ENCODE measurements around the gene ADCY1.

The ADCY1 gene

DNA sequence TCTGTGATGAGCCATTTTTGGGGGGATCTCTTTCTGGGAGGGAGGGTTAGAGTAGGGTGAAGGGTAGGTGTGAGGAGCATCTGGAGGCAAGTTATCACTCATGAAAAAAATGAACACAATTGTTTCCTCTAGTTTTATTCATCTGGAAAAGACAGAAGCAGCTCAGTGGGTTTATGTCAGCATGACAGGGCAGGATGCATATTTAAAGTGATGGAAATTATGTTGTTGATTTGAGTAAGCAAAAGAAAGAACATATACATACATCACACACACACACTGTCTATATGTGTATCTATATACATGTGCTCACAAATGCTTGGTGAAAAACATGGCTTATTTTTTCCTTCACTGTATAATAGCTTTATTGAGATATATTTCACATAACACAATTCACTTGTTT, 114.2 kb downstream of the ADCY1 start:
- in situ Hi-C loops (cut with MboI; ENCODE audit: low sequenced_read_pairs) = no loop called here

DNA sequence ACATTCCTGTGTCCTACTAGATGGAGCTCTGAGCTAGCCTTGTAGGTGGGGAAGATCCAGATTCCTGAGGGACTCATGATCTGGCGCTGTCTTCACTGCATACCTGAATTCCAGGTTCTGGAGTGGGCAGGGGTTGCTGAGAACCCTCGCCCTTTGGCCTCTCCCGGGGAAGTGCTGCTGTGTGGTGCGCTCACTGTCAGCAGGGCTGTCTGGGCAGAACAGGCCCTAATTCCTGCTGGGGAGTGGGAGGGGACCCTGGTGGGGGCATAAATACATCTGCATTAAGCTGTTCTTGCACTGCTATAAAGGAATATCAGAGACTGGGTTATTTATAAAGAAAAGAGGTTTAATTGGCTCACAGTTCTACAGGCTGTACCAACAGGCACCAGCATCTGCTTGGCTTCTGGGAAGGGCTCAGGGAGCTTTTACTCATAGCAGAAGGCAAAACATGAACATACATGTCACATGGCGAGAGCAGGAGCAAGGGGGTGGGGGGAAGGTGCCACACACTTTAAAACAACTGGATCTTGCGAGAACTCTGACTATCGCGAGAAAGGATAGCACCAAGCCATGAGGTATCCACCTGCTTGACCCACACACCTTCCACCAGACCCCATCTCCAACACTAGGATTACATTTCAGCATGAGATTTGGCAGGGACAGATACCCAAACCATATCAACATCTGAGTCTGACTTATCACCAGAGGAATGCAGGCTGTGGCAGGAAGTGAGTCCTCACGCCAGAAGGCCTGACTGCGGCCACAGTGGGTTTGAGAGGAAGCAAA, 115.0 kb downstream of the ADCY1 start:
- in situ Hi-C loops (cut with MboI; ENCODE audit: low sequenced_read_pairs) = no loop called here

- in situ Hi-C loops (cut with MboI; ENCODE audit: low sequenced_read_pairs) = no loop called here
These were observed 115.9 kb downstream of the ADCY1 start for GRCh38 chr7:45689797-45690761.

GRCh38 chr7:45690762-45691150, 116.6 kb downstream of the ADCY1 start:
- in situ Hi-C loops (cut with MboI; ENCODE audit: low sequenced_read_pairs) = no loop called here

- in situ Hi-C loops (cut with MboI; ENCODE audit: low sequenced_read_pairs) = no loop called here
These were observed 117.0 kb downstream of the ADCY1 start for GRCh38 chr7:45691155-45691656.

DNA sequence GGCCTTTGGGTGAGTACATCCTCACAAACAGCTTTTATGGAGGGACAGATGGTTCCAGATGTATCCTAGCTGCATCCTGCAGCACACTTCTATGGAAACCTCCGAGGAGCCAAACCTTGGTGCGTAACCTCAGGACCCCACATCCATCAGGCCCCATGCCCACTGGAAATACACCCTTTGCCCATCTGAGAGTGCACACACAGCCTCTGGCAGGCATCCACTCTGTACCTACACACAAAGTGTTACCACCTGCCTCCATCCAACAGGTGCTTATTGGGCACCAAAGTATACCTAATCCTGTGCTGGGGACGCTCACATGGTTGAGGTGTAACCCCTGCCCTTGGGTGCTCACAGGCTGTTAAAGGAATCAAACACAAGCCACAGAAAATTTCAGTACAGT, 117.9 kb downstream of the ADCY1 start:
- in situ Hi-C loops (cut with MboI; ENCODE audit: low sequenced_read_pairs) = no loop called here

DNA sequence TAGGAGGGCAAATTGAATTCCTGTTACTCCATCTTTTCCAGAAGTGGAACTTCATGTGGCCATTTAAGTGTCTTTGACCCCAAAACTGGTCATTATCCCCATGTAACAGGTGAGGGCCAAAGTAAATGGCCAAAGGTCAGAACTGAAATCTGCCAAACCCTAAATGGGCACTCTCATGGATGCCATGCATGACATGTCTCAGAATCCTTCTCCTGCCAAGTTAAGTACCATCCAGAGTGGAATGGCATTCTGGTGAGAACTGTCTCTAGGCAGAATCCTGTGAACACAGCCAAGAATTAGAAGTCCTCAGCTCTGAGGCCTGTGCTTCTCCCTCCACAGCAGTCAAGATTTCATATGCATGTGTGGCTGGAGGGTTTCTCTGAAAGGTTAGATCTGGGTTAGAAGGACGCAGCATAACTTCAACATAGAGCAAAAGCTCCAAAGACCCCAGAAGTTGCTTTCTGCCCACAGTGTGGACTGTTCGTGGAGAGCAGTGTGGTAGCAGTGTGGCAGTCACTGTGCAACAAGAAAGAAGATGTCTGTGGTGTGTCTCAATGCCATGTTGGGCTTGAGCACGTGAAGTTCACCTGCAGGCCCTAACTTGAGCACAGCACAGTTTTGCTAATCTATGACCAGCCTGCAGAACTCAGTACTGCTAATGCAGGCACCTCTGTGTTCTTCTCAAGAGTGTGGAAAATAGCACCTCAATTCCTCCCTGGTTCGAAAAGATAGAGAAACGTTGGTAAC, 121.3 kb downstream of the ADCY1 start:
- in situ Hi-C loops (cut with MboI; ENCODE audit: low sequenced_read_pairs) = no loop called here

GRCh38 chr7:45696476-45696875, 122.3 kb downstream of the ADCY1 start:
- in situ Hi-C loops (cut with MboI; ENCODE audit: low sequenced_read_pairs) = no loop called here

DNA sequence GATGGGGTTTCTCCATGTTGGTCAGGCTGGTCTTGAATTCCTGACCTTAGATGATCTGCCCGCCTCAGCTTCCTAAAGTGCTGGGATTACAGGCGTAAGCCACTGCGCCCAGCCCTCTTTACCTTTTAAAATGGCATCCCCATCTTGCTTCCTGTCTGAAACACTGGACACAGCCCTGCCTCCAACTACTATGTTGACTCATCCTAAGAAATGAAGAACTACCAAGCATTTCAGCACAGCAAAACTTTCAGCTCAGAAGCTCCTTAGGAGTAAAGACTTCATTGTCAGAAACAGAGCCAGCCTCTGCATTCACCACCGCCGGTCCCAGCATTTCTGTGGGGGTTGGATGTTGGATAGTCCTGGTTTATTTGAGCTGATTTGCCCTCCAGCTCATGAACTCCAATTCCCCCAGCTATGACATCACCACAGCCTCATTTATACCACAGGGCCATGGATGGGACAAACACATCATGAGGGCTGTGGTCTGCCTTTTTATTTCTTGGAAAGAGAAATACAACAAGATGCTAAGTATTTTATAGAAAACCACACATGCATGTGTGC, 123.5 kb downstream of the ADCY1 start:
- in situ Hi-C loops (cut with MboI; ENCODE audit: low sequenced_read_pairs) = no loop called here

DNA sequence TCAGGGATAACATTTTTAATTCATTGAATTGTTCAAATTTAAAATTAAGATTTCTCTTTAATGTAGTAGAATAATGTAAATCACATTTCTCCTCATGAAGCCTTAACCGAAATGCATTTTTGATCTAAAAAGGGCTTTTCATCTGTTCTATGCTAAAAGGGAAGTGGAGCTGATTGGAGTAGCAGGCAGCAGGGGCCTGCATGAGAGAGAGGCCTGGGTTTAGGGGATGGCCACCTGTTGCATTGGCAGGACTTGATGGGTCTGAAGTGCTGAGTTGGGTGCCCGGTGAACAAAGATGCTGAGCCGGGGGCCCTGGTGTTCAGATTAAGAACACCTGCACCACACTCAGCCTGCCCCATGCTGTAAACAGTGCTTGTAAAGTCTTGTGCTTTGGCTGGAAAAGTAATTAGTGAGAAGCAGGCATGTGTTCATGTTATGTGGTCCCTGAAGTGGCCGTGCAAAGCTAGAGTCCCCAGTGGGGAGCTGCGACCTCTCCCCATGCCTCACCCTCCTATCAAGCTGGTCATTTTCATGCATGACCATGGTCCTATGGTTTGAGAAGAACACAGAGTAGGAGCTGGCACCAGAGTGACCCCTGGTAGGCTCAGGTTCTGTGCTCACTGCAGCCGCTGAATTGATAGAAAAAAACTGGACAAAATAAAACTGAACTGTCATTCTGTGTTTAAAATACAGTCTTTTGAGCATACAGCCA, 124.3 kb downstream of the ADCY1 start:
- in situ Hi-C loops (cut with MboI; ENCODE audit: low sequenced_read_pairs) = no loop called here

- in situ Hi-C loops (cut with MboI; ENCODE audit: low sequenced_read_pairs) = no loop called here
These were observed 124.8 kb downstream of the ADCY1 start for GRCh38 chr7:45699015-45699309.

GRCh38 chr7:45699726-45700390, 125.7 kb downstream of the ADCY1 start:
- in situ Hi-C loops (cut with MboI; ENCODE audit: low sequenced_read_pairs) = no loop called here

DNA sequence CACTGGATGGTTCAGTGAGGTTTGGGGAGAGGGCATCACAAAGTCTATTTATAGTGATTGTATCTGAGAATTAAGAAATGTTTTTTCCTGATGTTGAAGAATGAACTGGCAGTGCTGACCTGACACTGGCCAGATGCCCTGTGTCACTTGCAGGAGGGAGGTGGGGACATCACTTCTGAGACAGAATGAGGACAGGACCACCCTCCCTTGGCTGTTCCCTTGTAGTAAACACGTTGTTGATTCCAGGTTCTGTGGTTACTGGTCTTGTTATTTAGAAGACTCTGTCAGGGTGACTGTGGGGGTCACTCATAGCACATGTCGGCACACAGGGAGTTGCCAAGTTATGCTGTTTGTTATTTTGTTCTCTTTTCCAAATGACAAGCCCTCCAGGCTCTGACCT, 126.4 kb downstream of the ADCY1 start:
- in situ Hi-C loops (cut with MboI; ENCODE audit: low sequenced_read_pairs) = no loop called here

DNA sequence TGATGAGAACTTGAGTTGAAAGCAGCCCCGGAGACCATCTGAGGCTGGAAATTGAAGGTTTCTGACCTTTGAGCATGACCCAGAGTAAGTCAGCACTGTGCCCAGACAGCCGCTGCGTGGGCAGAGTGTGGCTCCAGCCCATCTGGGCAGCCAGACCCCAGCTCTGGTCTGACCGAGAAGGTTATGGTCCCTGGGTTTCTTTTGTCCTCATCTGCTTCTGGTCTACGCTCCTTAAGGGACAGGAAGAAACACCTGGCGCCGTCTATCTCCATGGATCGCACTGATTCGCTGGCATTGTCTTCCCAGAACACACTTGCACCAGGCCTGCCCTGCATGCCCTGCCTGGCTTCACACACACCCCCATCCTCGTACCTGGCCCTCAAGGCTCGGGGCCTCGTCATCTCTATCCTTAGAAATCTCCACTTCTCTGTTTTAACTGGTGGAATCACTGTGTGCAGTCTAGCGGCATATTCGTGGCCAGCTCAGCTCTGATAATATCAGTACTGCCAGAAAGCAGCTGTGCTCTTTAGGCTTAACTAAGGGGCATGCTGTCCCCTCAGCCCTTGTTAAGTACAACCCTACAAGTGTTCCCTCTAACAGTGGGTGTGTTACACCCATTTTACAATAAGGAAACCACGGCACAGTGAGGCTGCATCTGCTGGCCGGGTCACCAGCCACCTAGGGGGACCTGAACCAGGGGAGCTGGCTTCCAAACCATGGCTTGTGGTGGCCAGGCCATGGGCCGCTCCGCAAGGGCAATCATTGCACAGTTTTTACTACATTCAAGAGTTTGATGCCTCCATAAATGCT, 127.7 kb downstream of the ADCY1 start:
- in situ Hi-C loops (cut with MboI; ENCODE audit: low sequenced_read_pairs) = no loop called here

GRCh38 chr7:45702751-45703150, 128.6 kb downstream of the ADCY1 start:
- in situ Hi-C loops (cut with MboI; ENCODE audit: low sequenced_read_pairs) = no loop called here

DNA sequence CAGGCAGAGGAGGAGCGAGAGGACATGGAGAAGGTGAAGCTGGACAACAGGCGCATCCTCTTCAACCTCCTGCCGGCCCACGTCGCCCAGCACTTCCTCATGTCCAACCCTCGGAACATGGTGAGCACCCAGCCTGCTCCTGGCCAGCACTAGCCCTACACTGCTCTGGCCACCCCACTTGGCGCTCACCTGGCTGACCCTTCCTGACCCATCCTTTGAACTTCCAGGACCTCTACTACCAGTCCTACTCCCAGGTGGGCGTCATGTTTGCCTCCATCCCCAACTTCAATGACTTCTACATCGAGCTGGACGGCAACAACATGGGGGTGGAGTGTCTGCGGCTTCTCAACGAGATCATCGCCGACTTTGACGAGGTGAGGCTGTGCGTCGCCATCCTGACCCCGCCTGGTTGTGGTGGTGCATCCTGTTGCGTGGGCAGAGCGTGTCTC, 129.2 kb downstream of the ADCY1 start:
- in situ Hi-C loops (cut with MboI; ENCODE audit: low sequenced_read_pairs) = no loop called here

DNA sequence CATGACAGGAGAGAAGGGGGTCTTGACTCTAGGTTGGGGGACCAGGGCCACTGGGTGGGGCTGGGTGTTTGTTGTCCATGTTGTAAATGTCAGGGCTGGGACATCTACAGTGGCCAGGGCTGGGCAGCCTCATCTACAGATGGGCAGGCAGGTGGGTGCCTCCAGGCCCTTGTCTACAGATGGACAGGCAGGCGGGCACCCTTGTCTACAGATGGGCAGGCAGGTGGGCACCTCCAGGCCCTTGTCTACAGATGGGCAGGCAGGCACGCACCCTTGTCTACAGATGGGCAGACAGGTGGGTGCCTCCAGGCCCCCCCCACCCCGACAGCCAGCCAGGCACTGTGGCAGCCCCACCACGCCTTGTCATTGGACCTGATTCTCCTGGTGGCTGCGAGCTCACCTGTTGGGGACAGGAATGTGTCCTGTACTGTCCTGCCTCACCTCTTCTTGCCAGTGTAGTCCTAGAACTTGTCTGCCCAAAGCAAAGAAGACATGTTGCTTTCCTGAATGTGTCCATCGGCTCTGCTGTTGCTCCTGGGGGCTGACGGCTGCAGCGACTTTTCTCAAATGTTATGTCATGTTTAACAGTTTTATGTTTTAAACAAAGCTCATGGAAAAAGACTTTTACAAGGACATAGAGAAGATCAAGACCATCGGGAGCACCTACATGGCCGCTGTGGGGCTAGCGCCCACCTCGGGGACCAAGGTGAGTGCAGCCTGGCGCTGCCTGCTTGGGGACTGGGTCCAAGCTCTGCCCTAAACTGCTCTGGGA, 129.9 kb downstream of the ADCY1 start:
- in situ Hi-C loops (cut with MboI; ENCODE audit: low sequenced_read_pairs) = no loop called here

GRCh38 chr7:45704683-45705016, 130.5 kb downstream of the ADCY1 start:
- in situ Hi-C loops (cut with MboI; ENCODE audit: low sequenced_read_pairs) = no loop called here
